Motor neuron (in vitro differentiated cells): ENCODE data around the gene PIGH. TPM values are rescaled to one million over a fixed set of nuclear protein-coding genes. Genes with fewer than 3 reads are reported as not detected.
A peak's percentile ranks its signal among the peaks of the same experiment; 100 is the strongest.
"Not testable (repeated sequence)": the region's sequence is repeated elsewhere in the genome, so short reads cannot be mapped to it uniquely, and the experiment has no call there.

ENCODE experiments used
- ATAC-seq, 8 experiments: fragments of 200-7000 bp; cut with Tn5 transposase; replicated peaks in 6 of 8; 2 replicates each; pipeline ENCODE4 v1.8.0; 2021; ENCODE audit warnings: mild to moderate bottlenecking in 8 of 8, moderate library complexity in 8 of 8
- H3K27ac ChIP-seq, 2 donors: fragments of 250-450 bp; sonication (Bioruptor Pico); 2 replicates each; pipeline ENCODE4 v1.9.0; 2021; ENCODE audit warnings: antibody characterized with exemption in 2 of 2, mild to moderate bottlenecking in 2 of 2, moderate library complexity in 1 of 2
- H3K4me1 ChIP-seq, 2 donors: fragments of 250-450 bp; sonication (Bioruptor Pico); replicated peaks in 1 of 2; 2 replicates each; pipeline ENCODE4 v1.6.1; 2021; ENCODE audit warnings: antibody characterized with exemption in 2 of 2, mild to moderate bottlenecking in 2 of 2, moderate library complexity in 1 of 2
- H3K4me3 ChIP-seq, 5 donors: fragments of 250-450 bp; sonication (Bioruptor Pico); 2 replicates each; pipeline ENCODE4 v1.9.0; 2021; ENCODE audit warnings: antibody characterized with exemption in 5 of 5, mild to moderate bottlenecking in 5 of 5, moderate library complexity in 4 of 5
- WGBS, 10 experiments: fragments of 450-650 bp; shearing (Covaris generic); methylation state at CpG; one replicate each; pipeline ENCODE4 v1.0.0; 2022; 5-methylcytosine and 5-hydroxymethylcytosine counted together
- in situ Hi-C, 9 experiments: fragments of 400-800 bp; cut with MboI; loops; one replicate each; pipeline ENCODE4 v1.15.0; 2021; ENCODE audit warnings: low sequenced_read_pairs in 9 of 9, low pct_unique_long_range_greater_than_20kb in 2 of 9; ENCODE audit not compliant: unreplicated experiment in 9 of 9
- total RNA-seq, 8 experiments: library from RNA; unstranded; fragments of 300-600 nt; gene quantifications; 2 replicates each; pipeline versions ENCODE4 v1.2.3 to v1.2.4, GENCODE V29; 2022

The PIGH gene
- total RNA-seq, 8 experiments from 2014 or later, result 14.1 to 39.2 (median 28.4) TPM

DNA sequence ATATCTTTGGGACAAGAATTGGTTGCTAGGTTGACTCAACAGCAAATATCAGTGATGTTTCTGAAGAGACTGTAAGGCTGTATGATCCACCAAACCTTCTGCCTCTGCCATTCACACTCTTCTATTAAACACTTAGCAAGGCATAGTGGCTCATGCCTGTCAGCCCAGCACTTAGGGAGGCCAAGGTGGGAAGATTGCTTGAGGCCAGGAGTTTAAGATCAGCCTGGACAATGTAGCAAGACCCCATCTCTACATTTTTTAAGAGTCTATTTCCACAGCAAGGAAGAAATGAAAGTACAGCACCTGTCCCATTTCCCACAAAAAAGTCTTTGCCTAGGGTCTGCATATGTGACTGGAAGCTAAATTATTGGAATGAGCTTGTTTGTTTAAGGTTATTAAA lies 27.5 kb upstream of the PIGH start:
- ATAC-seq, result no peak
- Histone ChIP-seq H3K4me1 (no peaks in the 10 kb centered on the region), H3K27ac (no peak overlapping the region), H3K4me3 (no peak overlapping the region)
- in situ Hi-C loops, result loop anchor here in 1 of 9 experiments (10.0 kb wide), 1 partner anchor 47 kb away; the partner anchor contains the start of gene VTI1B

DNA sequence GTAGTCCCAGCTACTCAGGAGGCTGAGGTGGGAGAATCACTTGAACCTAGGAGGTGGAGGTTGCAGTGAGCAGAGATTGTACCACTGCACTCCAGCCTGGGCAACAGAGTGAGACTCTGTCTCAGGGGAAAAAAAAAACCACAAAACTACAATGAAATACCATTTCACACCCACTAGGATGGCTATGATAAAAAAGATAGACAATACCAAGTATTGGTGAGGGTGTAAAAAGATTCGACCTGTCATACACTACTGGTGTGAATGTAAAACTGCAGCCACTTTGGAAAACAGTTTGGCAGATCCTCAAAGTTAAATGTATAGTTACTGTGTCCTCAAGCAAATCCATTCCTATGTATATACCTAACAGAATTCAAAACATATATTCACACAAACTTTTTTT lies 26.1 kb upstream of the PIGH start:
- in situ Hi-C loops, result loop anchor here in 1 of 9 experiments (10.0 kb wide), 1 partner anchor 49 kb away; the partner anchor contains the start of gene VTI1B
- H3K4me3 ChIP-seq, ATAC-seq, H3K4me1 ChIP-seq, H3K27ac ChIP-seq: not testable (repeated sequence)
- 71 to 100% (median 100%) methylated on average over 1 of the region's 1 CpG; no CpG with 5 or more reads in 5 of the 10 experiments for WGBS, 10 experiments

DNA sequence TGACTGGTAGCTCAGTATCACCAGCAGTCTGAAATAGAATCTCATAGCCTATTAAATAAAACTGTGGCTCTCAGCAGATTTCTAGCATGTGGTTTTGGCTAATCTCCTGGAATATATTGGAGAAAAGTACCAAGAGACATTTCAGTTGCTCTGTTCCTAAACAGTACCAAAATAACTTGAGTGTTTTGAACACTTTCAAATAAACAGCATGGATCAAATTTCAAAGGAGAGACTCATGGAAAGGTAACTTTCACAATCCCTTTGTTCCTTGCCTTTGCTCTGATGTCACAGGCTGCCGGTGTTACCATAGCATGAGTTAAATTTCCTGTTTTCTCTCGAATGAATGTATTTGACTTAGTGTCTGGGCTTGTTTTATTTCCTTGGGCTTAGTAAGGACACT lies 23.0 kb upstream of the PIGH start:
- 0 to 83% (median 40%) methylated on average over 1 to 2 of the region's 2 CpGs; no CpG with 5 or more reads in 3 of the 10 experiments for WGBS, 10 experiments
- Histone ChIP-seq H3K4me3 (peak overlapping the region in 1 of 5 donors; percentile 15), H3K4me1 (peaks cover 7 to 10% of the 10 kb centered on the region in 2 donors), H3K27ac (no peak overlapping the region)
- in situ Hi-C loops, result loop anchor here in 1 of 9 experiments (10.0 kb wide), 1 partner anchor 52 kb away; the partner anchor contains the start of gene VTI1B
- no peak for ATAC-seq

DNA sequence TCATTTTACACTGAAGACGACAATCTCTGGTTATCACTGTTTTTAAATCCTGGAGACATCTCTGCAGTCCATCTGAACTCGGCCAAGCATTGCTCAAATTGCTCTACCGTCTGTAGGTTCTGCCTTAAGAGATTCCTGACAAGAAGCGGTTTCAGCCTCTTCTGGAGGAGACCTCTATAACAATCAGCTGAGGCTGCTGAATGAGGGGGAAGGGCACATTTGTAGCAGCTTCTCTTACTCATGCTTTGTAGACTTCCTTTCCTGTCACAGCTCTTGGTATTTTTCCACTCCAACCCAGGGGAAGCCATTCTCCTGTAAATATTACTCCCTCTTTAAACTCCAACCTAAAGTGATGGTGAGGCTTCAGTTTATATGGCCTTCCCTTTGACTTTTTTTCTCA lies 22.6 kb upstream of the PIGH start:
- H3K4me1 ChIP-seq, result peaks cover 7 to 10% of the 10 kb centered on the region in 2 donors
- WGBS, 10 experiments, result 10 to 77% (median 53%) methylated on average over 1 to 4 of the region's 4 CpGs
- in situ Hi-C loops, result loop anchor here in 1 of 9 experiments (10.0 kb wide), 1 partner anchor 52 kb away; the partner anchor contains the start of gene VTI1B
- H3K27ac ChIP-seq, result no peak overlapping the region
- H3K4me3 ChIP-seq, result peak overlapping the region in 1 of 5 donors; percentile 15
- ATAC-seq, result peak in 3 of 8 experiments; percentile 2 to 8 (median 3)

DNA sequence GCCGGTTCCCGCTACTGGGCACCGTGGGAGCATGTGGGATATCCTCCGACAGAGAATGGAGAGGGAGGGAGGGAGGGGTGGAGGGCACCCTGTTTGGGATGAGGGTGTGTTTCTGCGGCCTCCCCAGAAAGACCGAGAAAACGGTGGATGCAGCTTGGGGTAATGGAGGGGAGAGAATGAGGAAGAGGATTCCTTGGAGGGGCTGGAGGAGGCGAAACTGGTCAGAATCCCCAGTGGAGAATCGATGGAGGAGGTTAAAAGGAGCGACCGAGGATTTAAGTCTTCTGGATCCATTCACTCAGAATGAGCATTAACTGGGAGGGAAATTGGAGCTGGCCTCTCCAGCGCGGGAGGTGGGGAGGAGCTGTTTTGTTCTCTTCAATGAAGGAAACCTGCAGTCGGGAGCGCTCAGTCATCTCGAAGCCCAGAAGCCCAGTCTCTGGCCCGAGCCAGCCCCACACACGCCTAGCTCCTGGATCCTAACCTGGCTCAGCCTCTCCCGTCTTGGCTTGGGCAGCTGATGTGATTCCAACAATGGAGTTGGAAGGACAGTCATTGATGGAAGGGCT lies 20.2 kb upstream of the PIGH start:
- H3K4me3 ChIP-seq, result peak overlapping the region; percentile 45 to 72 (median 58)
- ATAC-seq, result peak in 7 of 8 experiments; percentile 2 to 28 (median 11)
- H3K27ac ChIP-seq, result peak overlapping the region; percentile 8 to 32
- 5 to 40% (median 6%) methylated on average over 1 to 6 of the region's 19 CpGs; no CpG with 5 or more reads in 4 of the 10 experiments for WGBS, 10 experiments
- in situ Hi-C loops, result loop anchor here in 1 of 9 experiments (10.0 kb wide), 1 partner anchor 54 kb away; the partner anchor contains the start of gene VTI1B
- H3K4me1 ChIP-seq, result peaks cover 7 to 10% of the 10 kb centered on the region in 2 donors

DNA sequence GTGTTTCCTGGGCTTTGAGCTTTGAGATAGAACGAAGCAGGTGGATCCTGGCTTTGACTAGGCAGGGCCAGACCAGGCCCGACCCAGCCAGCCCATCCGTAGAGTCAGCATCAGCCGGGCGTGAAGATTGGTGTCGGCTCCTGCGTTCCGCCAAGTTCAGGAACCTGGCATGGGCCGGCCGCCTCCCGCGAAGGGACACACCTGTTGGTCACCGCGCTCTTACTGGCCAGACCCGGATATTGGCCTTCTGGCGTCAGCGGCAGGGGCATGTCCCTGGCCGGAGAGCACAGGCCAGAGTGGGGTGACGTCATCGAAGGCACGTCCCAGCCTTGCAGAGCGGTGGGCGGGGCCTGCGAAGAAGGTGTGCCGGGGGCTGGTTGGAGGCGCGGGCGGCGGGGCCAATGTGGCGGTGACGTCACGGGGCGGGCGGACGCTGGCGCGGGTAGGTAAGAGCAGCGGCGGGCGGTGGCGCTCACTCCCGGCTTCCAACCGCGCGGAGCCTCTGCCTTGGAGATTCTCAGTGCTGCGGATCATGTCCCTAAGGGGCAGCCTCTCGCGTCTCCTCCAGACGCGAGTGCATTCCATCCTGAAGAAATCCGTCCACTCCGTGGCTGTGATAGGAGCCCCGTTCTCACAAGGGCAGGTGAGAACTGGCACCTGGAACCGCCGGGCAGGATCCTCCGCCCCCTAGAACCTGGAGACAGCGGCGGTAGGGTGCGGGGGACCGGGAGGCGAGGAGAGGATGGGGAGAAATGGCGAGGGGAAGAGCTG lies 19.6 kb upstream of the PIGH start, which contains the start of gene ARG2:
ARG2 (plus strand) TSS at position 475 of the 771 bp plus-strand sequence; CDS start at position 533, 58 bp downstream.
- peak within 1 kb of the TSS; percentile 45 to 72 (median 58) for H3K4me3 ChIP-seq
- WGBS, 10 experiments, result 0 to 14% (median 4%) methylated on average over 1 to 14 of the region's 62 CpGs; no CpG with 5 or more reads in 3 of the 10 experiments
- peaks cover 7 to 10% of the 10 kb centered on the region in 2 donors for H3K4me1 ChIP-seq
- H3K27ac ChIP-seq, result peak within 1 kb of the TSS; percentile 32 to 50
- in situ Hi-C loops, result loop anchor here in 1 of 9 experiments (10.0 kb wide), 1 partner anchor 55 kb away; the partner anchor contains the start of gene VTI1B
- ATAC-seq, result peak; percentile 90 to 95 (median 92)

DNA sequence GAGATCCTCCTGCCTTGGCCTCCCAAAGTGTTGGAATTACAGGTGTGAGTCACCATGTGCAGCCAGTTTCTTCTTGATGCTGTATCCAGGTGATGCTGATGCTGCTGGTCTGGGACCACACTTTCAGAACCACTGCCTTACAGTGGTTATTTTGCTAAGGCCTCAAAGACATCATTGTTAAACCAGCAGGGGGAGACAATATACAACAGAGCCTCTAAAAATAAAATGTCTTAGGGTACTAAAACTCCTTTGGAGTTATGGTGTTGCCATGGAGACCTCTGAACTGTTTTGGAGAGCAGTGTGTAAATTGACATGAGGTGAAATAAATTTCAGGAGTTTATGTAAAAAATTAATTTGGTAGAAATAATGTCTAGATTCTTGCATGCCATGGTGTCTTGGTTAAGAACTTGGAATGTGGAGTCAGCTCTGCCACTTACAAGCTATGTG lies 18.6 kb upstream of the PIGH start:
- ATAC-seq, result peak in 3 of 8 experiments; percentile 23 to 46 (median 24)
- in situ Hi-C loops, result no loop called here
- no peak overlapping the region for H3K4me3 ChIP-seq
- H3K27ac ChIP-seq, result no peak overlapping the region
- H3K4me1 ChIP-seq, result peaks cover 7 to 10% of the 10 kb centered on the region in 2 donors

DNA sequence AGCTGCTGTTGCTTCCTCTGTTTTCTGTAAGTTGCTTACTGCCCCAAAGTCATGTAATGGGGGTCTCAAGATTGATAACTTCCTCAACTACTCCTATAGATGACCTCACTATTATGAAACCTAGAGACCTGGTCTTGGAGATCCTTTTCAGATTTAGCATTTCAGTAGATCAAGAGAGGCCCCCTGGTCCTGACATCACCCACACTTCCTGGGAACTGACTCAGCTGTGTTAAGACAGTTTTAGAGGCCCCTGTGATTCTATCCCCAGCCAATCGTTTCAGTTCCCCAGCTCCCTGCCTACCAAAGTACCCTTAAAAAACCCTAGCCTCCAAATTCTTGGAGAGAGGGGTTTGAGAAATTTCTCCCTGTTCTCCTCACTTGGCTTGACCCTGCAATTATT lies 10.4 kb upstream of the PIGH start:
- Histone ChIP-seq H3K4me1 (no peaks in the 10 kb centered on the region), H3K27ac (no peak overlapping the region), H3K4me3 (no peak overlapping the region)
- 43 to 100% (median 60%) methylated on average over 1 of the region's 1 CpG; no CpG with 5 or more reads in 6 of the 10 experiments for WGBS, 10 experiments
- in situ Hi-C loops, result no loop called here
- ATAC-seq, result peak in 2 of 8 experiments; percentile 36 to 71

DNA sequence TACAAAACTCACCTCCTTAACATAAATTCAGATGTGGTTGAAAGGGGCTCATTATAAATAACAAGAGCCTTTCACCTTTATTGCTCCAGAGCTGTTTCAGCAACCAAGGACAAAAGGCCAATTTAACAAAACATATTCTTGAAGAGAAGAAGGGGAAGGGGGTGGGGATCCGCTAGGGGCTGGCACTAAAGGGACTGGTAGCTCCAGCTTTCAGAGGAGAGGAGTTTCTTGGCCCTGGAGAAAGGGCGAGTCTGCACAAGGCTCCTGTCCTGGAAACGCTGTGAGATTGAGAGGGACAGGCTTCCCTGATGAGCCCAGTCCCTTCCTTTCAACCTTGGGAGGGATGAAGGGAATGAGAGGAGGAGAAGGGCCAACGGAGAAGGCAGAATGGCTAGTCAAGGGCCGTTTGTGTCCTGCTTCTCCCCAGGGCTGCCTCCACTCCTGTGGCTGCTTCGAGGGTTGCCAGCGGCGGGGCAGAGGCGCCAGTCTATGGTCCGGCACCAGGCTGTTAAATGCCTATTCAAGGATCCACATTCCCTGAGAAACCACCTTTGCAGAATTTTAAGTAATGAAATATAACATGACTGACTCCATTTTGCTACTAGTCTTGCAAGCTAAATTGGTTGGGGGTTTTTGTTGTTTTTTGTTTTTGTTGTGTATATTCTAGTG lies 9.7 kb upstream of the PIGH start:
- in situ Hi-C loops, result no loop called here
- ATAC-seq, result no peak

DNA sequence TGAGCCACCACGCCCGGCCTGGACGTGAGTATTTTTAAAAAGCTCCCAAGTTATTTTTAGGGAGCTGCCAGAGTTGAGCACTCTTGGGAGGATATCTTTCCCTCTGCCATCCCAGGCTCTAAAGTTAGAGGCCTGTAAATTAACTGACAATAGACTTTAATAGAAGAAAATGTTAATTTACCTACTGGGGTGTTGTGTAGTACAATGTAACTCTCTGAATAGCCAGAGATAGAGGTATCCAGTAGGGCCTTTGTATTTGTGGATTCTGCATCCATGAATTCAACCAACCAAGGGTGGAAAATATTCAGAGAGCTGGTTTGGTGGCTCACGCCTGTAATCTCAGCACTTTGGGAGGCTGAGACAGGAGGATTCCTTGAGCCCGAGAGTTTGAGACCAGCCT lies 7.6 kb upstream of the PIGH start:
- WGBS, 10 experiments, result 70 to 100% (median 90%) methylated on average over 1 to 4 of the region's 5 CpGs; no CpG with 5 or more reads in 3 of the 10 experiments
- ATAC-seq, result no peak
- H3K27ac ChIP-seq, result no peak overlapping the region
- H3K4me3 ChIP-seq, result no peak overlapping the region
- in situ Hi-C loops, result no loop called here
- no peaks in the 10 kb centered on the region for H3K4me1 ChIP-seq

More for the DNA sequence above, 9.7 kb upstream of the PIGH start:
- Histone ChIP-seq H3K27ac (no peak overlapping the region), H3K4me1 (no peaks in the 10 kb centered on the region), H3K4me3 (no peak overlapping the region)
- WGBS, 10 experiments, result 25 to 100% (median 71%) methylated on average over 1 to 9 of the region's 10 CpGs; no CpG with 5 or more reads in 3 of the 10 experiments

DNA sequence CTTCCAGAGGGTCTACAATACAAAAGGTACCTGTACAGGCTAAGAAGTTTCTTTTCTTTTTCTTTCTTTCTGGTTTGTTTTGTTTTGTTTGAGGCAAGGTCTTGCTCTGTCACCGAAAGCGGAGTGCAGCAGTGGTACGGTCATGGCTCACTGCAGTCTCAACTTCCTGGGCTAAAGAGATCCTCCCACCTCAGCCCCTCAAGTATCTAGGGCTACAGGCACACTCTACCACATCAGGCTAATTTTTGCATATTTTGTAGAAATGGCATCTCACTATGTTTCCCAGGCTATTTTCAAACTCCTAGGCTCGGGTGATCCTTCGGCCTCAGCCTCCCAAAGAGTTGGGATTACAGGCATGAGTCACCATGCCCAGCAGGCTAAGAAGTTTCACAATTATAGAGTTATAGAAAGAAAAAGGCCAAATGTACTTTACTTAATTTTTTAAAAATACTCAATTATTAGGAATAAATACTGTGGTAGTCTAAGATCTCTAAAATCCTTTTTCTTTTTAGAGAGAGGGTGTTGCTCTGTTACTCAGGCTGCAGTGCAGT lies 3.0 kb upstream of the PIGH start:
- Histone ChIP-seq H3K4me3 (no peak overlapping the region), H3K4me1 (peaks cover 3 to 9% of the 10 kb centered on the region in 2 donors), H3K27ac (no peak overlapping the region)
- in situ Hi-C loops, result no loop called here
- ATAC-seq, result no peak
- 40 to 100% (median 64%) methylated on average over 2 to 5 of the region's 5 CpGs for WGBS, 10 experiments

DNA sequence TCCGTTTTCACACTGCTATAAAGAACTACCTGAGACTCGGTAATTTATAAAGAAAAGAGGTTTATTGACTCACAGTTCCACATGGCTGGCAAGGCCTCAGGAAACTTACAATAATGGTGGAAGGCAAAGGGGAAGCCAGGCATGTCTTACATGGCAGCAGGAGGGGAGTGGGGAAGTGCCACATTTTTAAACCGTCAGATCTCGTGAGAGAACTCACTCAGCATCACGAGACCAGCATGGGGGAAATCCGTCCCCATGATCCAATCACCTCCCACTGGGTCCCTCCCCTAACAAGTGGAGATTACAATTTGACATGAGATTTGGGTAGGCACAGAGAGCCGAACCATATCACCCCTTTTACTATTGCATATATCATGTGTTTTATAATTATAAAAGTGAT lies 2.0 kb upstream of the PIGH start:
- Histone ChIP-seq H3K4me3 (no peak overlapping the region), H3K4me1 (peaks cover 3 to 10% of the 10 kb centered on the region in 2 donors), H3K27ac (no peak overlapping the region)
- in situ Hi-C loops, result no loop called here
- ATAC-seq, result no peak
- WGBS, 10 experiments, result 38 to 100% (median 68%) methylated on average over 1 to 6 of the region's 7 CpGs
